NCI-H446 treated with DMSO at 0.1 percent for 48 hours (cell line): ENCODE measurements around the gene TRMT1L.
"Not testable (repeated sequence)": the region's sequence is repeated elsewhere in the genome, so short reads cannot be mapped to it uniquely, and the experiment has no call there.

ENCODE experiments used
- DNase-seq: peaks from one replicate; lab custom pipeline; 2025; lab: John Stamatoyannopoulos, UW

TRMT1L gene

DNA sequence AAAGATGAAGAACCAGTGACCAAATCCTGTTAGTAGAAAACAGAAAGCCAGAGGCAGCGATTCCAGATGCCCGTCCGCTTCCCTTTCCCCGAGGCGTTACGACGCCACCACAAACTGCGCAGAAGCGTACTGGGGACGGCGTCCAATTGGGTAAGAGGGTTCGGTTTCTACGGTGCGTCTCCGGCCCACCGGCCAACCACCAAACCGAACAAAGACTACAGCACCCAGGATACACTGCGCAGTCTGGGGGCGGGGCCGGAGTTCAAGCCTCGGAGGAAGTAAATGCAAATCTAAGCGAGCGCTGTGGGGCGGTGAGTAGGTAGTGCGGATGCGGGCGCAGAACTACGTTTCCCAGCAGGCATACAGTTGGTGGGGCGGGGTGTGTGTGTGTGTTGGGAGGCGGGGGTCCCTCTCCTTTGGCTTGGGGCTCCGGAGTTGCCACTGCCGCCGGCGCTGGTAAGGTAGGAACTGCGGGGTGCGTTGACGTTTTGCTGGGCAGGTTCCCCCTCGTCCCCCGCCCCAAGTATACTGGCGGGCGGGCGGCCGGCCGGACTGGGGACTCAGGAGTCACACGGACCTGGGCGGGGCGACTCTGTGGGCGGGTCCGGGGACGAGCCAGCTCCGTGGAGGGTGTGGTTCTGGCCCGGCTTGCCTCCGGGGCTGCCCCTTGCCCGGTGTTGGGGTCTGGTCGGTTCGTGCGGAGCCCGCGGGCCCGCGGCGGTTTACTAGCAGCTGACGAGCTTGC is at the start of gene TRMT1L, which contains the start of gene SWT1:
Gene TRMT1L, minus strand, starts transcription at position 100 of the 745 bp plus-strand sequence. CDS start 241 bp downstream, outside the sequence.
Gene SWT1, plus strand, starts transcription at position 314 of the 745 bp plus-strand sequence. CDS start 3,675 bp downstream, outside the sequence.
- DNase-seq = peak; percentile 99

- DNase-seq = no peak
Measured at GRCh38 chr1:185200889-185201288, 44.1 kb upstream of the TRMT1L start.

- DNase-seq = not testable (repeated sequence)
Measured at GRCh38 chr1:185198712-185199111, 42.0 kb upstream of the TRMT1L start.

DNA sequence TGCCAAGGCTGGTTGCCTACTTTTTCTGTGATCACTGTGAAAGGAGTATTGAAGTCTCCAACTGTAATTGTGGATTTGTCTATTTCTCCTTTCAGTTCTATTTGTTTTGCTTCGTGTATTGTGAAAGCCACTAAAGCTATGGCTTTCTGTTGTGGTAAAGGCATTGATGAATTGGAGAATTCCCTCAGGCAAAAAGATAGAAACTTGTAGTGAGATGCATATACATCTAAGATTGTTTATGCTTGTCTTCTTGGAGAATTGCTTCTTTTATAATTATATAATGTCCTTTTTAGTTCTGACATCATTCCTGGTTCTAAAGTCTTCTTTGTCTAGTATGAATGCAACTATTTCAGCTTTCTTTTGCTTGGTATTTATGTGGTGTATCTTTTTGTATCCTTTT is 37.0 kb upstream of the TRMT1L start:
- DNase-seq = no peak

- peak; percentile 42 for DNase-seq
Measured at GRCh38 chr1:185170291-185170848, 13.6 kb upstream of the TRMT1L start.

GRCh38 chr1:185166106-185166505 is 9.4 kb upstream of the TRMT1L start:
- DNase-seq = no peak

DNA sequence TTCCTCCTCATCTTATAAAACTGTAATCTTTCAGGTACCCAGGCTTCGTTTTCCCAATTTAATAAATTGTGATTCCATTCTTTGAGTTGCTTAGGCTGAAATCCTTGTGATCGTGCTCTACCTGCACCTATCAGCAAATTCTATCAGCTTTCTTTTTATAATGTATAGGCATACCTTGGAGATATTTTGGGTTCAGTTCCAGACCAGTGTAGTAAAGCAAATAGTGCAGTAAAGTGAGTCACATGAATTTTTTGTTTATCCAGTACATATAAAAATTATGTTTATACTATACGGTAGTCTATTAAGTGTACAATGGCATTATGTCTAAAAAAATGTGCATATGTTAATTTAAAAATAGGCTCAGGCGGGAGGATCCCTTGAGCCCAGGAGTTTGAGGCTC is 5.7 kb upstream of the TRMT1L start:
- DNase-seq = no peak

DNA sequence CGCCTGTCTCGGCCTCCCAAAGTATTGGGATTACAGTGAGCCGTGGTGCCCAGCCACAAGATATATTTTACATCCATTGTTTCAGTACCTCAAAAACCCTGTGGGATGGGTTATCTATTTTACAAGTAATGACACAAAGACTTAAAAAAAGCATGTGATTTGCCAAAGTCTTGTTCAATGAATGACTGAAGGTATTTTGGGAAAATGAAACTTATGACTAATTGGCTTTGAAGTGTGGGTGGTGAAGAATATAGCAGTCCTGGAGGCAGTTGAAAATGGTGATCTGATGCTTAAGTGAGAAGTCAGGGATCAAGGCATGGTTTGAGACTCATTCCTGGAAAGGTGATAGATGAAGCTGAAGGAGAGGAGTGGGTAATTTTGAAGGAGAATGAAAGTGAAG is 3.2 kb upstream of the TRMT1L start:
- no peak for DNase-seq

- DNase-seq = no peak
Measured at GRCh38 chr1:185158800-185159199, 2.0 kb upstream of the TRMT1L start.

DNA sequence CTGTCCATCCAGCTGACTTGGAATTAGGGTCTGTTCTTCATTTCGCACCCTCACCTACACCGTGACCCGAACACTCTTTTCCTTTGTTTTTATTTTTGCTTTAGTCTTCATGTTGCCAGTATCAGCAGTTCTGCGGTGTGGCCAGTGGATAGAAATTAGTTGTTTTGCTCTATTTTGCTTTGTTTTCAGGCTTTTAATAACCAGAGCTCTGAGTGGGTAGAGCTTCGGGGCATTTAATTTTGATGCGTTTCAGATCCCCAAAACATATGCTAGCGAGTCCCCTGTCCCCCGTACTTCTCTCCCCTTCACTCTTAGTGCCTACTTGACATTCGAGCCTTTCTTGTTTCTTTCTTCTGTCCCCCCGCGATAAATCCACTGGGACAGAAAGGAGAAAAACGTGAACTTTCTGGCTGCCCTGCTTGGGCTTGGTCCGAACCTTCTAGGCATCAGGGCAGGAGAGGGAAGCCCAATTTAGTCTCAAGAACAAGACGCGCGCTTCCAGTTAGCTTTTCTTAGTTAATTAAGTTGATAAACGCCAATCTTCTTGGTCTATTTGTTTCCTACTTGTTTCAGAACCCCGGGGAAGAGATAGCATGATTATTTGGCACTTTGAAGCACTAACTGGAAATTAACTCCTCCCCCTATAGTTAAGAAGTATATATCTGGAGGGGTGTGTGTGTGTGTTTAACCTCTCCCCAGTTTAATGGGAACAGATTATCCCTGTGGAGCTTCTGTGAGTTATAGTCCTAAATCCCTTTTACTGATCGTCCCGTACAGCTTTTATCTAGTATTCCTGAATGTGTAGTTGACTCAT is 1.1 kb upstream of the TRMT1L start:
- DNase-seq = no peak

- no peak for DNase-seq
Measured at GRCh38 chr1:185156288-185156853, 382 bp downstream of the TRMT1L start.

DNA sequence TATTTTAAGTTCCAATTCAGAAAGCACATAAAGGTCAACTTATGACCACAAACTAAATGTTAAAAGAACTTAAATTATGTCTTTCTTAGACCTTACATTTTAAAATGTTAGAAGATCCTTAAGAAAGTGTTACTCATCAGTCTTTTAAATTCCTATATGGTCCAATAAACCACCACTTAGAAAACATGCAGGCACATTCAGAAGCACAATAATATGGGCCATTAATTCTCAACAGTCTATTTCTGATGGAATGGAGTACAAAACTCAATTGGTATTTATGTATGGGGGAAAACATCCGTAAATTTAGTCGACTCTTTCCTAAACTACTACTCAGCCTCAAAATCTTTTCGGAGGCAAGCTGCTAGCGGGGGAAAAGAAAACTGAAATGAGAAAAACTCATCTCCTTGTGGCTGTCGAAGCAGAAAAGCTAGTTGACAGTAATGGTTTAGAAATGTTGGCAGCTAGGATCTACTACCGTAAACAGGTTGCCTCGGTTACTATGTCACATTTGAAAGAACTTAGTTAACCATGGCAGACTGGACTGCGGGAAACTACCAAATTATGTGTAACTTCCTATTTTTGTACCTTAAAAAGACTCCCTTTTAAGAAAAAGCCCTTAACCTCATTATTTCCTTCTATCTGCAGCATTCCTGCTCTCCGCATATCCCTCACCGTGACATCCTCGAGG is 1.0 kb downstream of the TRMT1L start:
- DNase-seq = no peak

- no peak for DNase-seq
Measured at GRCh38 chr1:185154912-185155513, 1.7 kb downstream of the TRMT1L start.

GRCh38 chr1:185152187-185152767 is 4.5 kb downstream of the TRMT1L start:
- DNase-seq = no peak

- no peak for DNase-seq
Measured at GRCh38 chr1:185151215-185151614, 5.5 kb downstream of the TRMT1L start.

DNA sequence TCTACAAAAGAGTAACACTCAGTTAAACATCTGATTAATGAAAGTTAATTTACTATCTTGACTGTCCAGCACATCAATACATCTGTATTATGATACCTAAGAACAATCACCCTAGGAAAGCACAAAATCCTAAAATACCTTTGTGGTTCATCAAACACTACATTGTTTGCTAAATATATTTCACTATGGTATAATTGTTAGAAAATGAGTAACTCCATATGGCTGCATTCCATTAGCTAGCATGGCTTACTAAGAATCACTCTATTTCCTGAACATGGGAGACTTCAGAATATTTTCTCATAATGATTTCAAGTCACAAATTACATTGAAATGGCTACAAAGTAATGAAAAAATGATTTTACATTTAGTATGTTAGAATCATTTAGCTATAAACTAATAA is 12.5 kb downstream of the TRMT1L start:
- DNase-seq = no peak

DNA sequence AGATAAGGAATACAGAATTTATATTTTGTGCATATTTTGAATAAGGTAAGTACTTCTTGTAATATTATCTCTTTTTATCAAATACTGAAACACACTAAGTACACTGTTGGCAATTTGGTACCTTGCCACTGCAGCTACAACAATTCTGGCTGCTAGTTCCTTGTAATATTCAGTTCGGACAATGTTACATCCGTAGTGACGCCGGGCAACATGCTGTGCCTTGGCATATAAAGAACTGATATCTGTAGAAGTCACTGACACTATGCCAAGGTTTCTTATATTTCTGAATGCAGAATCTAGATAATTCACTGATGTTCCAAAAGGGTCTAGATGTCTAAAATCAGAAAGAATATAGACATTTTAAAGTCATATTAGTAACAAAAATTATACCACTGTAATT is 17.5 kb downstream of the TRMT1L start:
- DNase-seq = peak; percentile 12

DNA sequence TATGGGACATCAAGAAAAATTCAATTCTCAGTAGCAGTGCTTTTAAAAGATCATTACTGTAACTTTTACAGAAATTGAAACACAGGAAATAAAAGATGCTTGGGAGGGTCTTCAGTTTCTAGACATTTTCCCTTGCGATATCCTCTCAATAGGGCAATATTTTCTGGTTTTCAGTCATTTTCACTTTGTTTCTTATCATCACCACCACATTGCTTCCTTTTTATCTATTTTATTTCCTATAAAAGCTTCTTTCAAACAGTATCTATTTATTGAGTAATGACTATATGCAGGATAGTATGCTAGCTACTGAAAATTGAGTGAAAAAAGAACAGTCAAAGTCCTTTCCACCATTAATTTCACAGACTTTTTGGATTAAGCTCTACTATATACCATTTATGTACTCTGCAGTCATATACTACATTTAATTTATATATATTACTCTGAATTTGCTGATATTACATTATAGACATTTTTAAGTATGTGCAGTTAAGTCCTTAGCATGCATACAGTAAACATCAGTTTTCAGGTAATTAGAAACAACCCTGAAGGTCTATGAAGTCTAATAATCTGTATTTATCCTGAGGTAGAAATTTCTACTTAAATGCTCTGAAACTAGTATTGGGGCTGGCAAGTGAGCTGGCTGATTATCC is 18.7 kb downstream of the TRMT1L start:
- DNase-seq = no peak

DNA sequence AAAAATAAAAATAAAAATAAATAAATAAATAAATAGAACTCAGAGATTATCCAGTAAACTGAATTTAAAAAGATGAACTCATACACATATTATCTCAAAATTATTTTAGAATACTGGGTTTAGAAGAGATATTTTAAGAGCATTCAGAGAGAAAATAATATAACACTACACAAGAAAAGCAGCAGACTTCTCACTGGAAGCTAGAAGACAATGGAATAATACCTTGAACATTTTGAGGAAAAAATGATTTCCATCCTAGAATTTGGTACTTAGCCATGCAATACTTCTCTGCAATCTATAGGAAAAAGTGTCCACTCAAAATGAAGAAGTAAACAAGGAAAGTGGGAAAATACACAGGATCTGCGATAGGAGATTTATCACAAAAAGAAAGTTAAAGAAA is 24.2 kb downstream of the TRMT1L start:
- no peak for DNase-seq

DNA sequence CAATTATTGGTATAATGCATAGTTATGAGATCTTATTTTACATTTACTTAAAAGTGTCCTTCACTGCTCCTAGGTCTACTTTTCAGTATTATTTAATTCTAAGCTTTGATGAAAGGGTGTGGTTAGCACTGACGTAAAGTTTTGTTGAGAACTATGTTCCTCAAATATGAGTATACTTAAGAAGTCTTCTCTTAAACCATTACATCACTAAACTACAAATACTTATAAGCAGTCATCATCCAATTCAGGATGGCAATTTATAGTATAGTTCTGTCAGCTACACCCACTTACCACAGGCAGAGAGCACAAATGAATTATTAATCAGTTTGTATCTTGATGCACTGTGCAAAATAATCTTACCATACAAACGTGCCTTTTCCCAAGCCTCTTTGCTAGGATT is 27.0 kb downstream of the TRMT1L start:
- DNase-seq = no peak

DNA sequence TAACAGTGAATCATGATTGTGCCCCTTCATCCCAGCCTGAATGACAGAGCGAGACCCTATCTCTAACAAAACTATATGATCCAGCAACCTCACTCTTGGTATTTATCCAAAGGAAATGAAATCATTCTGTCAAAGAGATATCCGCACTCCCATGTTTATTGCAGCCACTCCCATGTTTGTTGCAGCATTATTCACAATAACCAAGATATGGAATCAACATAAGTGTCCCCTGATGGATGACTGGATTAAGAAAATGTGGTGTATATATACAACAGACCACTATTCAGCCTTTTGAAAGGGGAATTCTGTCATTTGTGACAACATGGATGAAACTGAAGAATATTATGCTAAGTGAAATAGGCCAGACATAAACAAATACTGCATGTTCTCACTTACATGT is 44.4 kb downstream of the TRMT1L start:
- no peak for DNase-seq
